ENCODE measurements around the gene ACADS. TPM values are rescaled to one million over a fixed set of nuclear protein-coding genes. Genes with fewer than 3 reads are reported as not detected.

The ACADS gene
- total RNA-seq, 1 donor from 2014 or later, result 93.8 TPM

DNA sequence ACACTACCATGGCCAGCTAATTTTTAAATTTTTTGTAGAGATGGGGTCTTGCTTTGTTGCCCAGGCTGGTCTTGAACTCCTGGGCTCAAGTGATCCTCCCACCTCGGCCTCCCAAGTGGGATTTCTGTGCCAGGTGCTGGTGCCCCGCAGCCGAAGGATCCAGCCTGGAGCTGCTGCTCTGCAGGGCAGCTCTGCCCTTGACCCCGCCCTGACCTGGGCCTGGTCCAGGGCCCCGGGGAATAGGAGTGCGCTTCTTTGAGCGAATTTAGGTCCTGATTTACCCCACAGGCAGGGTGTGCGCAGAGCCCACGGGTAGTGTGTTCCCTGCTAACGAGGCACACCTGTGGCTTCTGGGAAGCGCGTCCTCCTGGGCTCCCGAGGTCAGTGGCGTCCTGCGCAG, 15.2 kb downstream of the ACADS start:
- H3K27ac ChIP-seq (replicated peaks), result no peak overlapping the region
- DNase-seq, result no peak
- no peaks in the 10 kb centered on the region for H3K27me3 ChIP-seq (ENCODE audit: low read depth)
- TF ChIP-seq, protein P1, sequence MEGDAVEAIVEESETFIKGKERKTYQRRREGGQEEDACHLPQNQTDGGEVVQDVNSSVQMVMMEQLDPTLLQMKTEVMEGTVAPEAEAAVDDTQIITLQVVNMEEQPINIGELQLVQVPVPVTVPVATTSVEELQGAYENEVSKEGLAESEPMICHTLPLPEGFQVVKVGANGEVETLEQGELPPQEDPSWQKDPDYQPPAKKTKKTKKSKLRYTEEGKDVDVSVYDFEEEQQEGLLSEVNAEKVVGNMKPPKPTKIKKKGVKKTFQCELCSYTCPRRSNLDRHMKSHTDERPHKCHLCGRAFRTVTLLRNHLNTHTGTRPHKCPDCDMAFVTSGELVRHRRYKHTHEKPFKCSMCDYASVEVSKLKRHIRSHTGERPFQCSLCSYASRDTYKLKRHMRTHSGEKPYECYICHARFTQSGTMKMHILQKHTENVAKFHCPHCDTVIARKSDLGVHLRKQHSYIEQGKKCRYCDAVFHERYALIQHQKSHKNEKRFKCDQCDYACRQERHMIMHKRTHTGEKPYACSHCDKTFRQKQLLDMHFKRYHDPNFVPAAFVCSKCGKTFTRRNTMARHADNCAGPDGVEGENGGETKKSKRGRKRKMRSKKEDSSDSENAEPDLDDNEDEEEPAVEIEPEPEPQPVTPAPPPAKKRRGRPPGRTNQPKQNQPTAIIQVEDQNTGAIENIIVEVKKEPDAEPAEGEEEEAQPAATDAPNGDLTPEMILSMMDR (IDR thresholded peaks at IDR 0.05; ENCODE audit: borderline replicate concordance), result no peak
- intact Hi-C loops (cut with micrococcal nuclease), result no loop called here
- H3K9me3 ChIP-seq (replicated peaks), result no peaks in the 10 kb centered on the region
- peaks cover 19% of the 10 kb centered on the region for H3K36me3 ChIP-seq
- H3K4me3 ChIP-seq, result no peak overlapping the region
- H3K4me1 ChIP-seq, result no peaks in the 10 kb centered on the region

GRCh38 chr12:120741476-120742421, 16.1 kb downstream of the ACADS start:
- H3K4me3 ChIP-seq, result no peak overlapping the region
- intact Hi-C loops (cut with micrococcal nuclease), result no loop called here
- H3K27ac ChIP-seq (replicated peaks), result no peak overlapping the region
- no peaks in the 10 kb centered on the region for H3K4me1 ChIP-seq
- H3K27me3 ChIP-seq (ENCODE audit: low read depth), result no peaks in the 10 kb centered on the region
- TF ChIP-seq, protein P1 (IDR thresholded peaks at IDR 0.05; ENCODE audit: borderline replicate concordance), result no peak
- peaks cover 19% of the 10 kb centered on the region for H3K36me3 ChIP-seq
- DNase-seq, result peak; percentile 40
- no peaks in the 10 kb centered on the region for H3K9me3 ChIP-seq (replicated peaks)

GRCh38 chr12:120744922-120745493, 19.4 kb downstream of the ACADS start:
- no peaks in the 10 kb centered on the region for H3K36me3 ChIP-seq
- H3K27ac ChIP-seq (replicated peaks), result no peak overlapping the region
- TF ChIP-seq, protein P1 (IDR thresholded peaks at IDR 0.05; ENCODE audit: borderline replicate concordance), result no peak
- H3K4me3 ChIP-seq, result no peak overlapping the region
- intact Hi-C loops (cut with micrococcal nuclease), result no loop called here
- no peak for DNase-seq
- H3K27me3 ChIP-seq (ENCODE audit: low read depth), result no peaks in the 10 kb centered on the region
- no peaks in the 10 kb centered on the region for H3K4me1 ChIP-seq
- no peaks in the 10 kb centered on the region for H3K9me3 ChIP-seq (replicated peaks)

DNA sequence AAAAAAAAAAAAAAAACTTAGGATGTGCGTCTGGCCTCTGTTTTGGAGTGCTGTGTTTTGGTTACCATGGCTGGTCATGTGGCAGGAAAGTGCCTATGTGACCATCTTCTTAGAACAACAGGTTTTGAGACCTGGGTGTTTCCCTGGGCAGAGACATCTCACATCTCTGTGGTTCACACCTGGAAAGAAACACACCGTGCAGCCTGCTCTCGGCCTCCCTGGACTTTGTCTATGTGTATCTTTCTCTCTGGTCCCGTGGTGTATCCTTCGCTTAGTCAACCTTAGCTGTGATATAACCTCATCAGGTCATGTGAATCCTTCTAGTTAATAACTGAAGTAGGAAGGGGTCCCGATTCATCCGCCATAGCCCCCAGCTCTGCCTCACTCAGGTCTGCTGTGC, 22.6 kb downstream of the ACADS start:
- Histone ChIP-seq H3K27ac (replicated peaks) (no peak overlapping the region), H3K4me3 (no peak overlapping the region), H3K36me3 (no peaks in the 10 kb centered on the region), H3K27me3 (ENCODE audit: low read depth) (no peaks in the 10 kb centered on the region), H3K4me1 (no peaks in the 10 kb centered on the region), H3K9me3 (replicated peaks) (no peaks in the 10 kb centered on the region)
- intact Hi-C loops (cut with micrococcal nuclease), result no loop called here
- TF ChIP-seq, protein P1 (IDR thresholded peaks at IDR 0.05; ENCODE audit: borderline replicate concordance), result no peak
- no peak for DNase-seq

DNA sequence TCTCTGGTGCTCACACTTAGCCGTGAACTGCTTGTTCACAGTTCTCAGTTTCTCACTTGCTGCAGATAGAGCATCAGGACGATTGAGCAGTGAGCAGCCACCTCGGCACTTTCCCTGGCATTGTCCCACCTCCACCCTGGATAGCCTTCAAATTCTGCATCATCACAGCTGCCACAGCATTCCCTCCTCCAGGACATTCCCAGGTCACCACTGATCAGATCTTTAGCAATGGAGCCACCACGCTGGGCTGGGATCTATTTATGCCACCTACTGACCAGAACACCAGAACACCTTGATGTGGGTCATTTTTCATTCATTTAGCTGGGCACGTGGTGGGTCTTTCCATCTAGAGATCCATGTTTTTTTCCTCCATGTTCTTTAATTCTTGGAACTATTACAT, 23.6 kb downstream of the ACADS start:
- Histone ChIP-seq H3K4me3 (no peak overlapping the region), H3K36me3 (no peaks in the 10 kb centered on the region), H3K27ac (replicated peaks) (no peak overlapping the region), H3K9me3 (replicated peaks) (no peaks in the 10 kb centered on the region), H3K4me1 (no peaks in the 10 kb centered on the region), H3K27me3 (ENCODE audit: low read depth) (no peaks in the 10 kb centered on the region)
- no peak for DNase-seq
- intact Hi-C loops (cut with micrococcal nuclease), result no loop called here
- TF ChIP-seq, protein P1 (IDR thresholded peaks at IDR 0.05; ENCODE audit: borderline replicate concordance), result no peak

Data from left ventricle myocardium inferior (tissue), 1 donor.